ENCODE measurements around the gene IGF1R.
"Not testable (repeated sequence)": the region's sequence is repeated elsewhere in the genome, so short reads cannot be mapped to it uniquely, and the experiment has no call there.

The IGF1R gene

DNA sequence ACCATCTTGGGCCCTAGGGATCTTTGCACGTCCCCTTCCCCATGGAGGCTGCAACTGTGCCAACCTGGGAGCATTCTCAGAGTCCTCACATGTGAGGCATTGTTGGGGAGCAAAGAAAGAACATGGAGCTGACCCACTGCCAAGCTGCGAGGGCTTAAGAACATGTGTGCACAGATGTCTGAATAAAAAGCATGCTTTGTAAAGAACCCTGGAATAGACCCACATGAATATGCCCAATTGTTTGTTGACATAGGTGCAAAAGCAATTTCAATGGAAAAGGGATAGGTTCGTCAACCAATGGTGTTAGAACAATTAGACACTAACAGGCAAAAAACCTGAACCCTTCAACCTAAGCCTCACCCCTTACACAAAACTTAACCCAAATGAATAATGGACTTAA is 349.9 kb downstream of the IGF1R start:
- no peak for DNase-seq (ENCODE audit: low spot score)

DNA sequence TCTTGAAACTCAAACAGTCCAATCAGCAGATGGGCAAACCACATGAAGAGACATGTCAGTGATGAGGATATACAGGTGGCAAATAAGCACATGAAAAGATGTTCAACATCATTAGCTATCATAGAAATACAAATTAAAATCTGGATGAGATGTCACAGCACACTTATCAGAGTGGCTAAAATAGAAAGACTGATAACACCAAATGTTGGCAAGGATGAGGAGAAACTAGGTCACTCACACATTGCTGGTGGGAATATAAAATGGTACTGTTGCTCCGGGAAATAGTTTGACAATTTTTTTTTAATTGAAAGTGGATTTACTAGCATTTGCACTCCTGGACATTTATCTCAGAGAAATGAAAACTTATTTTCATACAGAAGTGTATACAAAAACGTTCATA is 350.9 kb downstream of the IGF1R start:
- DNase-seq (ENCODE audit: low spot score) = no peak

DNA sequence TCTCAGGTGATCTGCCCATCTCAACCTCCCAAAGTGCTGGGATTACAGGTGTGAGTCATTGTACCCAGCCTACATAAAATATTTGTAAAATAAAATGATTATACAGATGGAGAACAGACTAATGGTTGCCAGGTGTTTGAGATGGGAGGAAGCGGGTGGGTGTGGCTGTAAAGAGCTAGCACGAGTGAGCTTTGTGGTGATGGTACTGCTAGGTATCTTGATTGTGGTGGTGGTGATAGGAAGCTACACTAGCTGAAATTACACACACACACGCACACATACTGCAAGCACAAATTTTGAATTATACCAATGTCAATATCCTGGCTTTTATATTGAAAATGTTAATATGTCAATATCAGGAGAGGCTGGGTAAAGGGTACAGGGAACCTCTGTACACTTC is 353.9 kb downstream of the IGF1R start:
- DNase-seq (ENCODE audit: low spot score) = no peak

DNA sequence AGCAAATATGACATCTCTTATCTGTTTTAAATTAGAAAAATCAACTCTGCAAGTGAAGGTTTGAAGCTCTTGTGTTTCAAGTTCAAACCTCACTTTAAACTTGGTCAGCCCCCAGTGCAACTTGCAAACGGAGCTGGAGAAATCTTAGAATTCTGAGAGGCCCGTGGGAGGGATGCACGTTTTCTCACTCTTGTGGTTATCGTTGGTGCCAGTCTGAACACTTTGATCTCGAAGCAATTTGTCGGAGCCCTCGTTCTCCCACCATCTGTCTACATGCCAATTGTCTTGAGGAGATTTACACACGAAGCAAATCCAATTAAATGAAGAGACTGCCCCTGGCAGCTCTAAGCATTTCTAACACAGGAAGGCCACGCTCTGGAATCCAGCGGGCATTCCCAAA is 355.0 kb downstream of the IGF1R start:
- DNase-seq (ENCODE audit: low spot score) = not testable (repeated sequence)

DNA sequence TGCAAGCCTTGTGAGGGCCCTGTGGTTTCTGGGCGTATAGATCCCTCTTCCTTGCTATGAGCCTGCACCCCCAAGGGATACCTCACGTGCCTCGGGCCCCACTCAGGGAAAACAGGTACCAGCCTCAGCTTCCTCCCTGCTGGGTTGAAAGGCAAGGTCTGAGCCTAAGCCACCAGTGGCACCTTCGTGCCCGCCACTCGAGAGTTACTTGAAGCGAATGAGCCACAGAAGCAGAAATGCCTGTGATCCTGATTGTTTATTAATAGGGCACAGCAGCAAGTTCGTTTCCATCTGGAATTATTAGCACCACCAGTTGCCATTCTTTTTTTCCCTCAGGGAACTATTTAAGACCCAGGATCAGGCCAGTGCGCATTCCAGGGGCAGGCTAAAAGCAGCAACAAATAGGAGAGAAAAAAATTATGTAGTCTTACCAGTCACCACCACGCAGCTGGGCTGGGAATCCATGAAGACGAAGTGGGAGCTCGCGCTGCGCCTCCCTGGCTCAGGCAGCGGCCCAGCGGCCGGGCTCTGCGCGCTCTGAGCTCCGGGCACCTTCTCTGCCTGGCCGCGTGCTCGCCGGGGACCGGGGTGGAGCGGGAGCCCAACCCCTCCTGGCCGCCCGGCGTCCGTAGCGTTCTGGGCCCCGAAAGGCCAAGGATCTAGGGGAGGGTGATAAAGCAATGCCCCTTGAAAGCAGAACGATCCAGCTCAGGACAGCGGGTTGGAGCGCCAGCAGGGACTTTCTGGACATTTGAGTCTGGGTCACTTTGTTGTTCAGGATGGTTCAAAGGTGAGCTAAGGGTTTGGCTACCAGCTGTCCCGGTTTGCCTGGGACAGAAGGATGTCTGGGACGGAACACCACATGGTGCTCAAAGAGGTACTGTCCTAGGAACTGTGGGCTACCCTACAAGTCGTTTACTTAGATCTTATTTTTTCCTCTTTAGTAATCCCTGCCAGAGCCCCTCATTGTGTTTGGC is 356.9 kb downstream of the IGF1R start:
- not testable (repeated sequence) for DNase-seq (ENCODE audit: low spot score)

DNA sequence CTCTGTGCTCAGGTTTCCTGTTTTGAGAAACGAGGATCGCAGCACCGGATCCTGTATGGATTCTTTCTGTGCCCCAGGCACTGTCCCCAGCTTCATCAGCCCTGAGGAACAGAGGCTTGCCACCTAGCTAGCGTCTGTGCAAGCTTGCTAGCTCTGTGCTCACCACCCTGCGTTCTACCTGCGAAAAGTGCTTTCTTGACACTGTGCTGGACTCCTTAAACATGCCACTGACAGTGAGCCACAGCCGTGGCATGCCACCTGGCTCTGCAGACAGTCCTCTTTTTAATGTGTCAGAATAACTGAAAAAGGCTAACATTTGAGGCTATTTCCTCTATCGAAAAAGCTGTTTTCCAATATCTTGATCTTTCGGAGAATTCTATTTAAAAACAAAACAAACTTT is 357.8 kb downstream of the IGF1R start:
- DNase-seq (ENCODE audit: low spot score) = no peak

DNA sequence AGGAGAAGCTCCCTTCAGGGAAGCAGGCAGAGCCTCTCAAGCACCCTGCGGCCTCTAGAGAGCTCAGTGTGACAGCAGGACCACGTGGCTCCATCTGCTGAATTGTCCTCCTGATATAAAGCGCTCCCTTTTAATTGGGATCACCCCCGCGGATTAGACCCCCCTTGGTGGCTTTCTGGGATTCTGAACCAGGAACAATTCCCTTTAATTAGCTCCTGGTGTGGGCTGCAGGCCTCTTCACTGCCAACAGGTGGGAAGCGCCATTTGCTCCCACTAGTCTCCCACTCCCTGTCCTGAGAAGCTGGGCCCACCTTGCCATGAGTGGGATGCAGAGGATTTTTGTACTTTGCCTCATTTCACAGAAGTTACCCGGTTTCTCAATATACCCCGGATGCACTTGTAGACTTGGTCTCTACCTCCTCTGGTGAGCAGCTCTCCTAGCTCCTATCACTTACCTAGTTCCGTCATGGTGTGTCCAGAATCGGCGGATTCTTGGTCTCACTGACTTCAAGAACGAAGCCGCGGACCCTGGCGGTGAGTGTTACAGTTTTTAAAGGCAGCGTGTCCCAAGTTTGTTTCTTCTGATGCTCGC is 358.7 kb downstream of the IGF1R start:
- DNase-seq (ENCODE audit: low spot score) = no peak

DNA sequence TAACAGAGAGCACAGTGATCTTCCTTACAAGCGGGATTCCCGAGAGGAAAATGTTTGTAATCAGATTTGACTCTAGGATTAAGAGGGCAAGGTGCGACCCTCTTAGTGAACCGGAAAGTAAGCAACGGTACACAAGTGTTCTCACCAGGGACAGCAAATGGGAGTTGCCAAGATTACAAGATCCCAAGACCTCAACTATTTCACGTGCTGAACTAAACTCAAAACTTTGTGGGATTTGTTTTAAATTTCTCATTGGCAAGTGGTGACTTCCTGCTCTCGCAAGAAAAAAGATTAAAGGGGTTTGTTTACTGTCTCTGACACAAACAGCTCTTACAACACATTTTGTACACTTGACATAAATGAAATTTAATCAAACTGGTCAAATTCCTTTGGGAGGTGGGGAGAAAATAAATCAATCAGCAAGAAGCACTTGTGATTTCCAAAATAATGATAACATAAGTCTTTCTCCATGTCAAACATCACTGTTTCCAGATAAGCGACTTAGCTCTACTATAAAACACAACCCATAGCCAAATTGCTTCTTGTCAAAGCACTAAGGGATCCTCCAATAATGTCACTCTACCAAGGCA is 361.5 kb downstream of the IGF1R start:
- DNase-seq (ENCODE audit: low spot score) = no peak

DNA sequence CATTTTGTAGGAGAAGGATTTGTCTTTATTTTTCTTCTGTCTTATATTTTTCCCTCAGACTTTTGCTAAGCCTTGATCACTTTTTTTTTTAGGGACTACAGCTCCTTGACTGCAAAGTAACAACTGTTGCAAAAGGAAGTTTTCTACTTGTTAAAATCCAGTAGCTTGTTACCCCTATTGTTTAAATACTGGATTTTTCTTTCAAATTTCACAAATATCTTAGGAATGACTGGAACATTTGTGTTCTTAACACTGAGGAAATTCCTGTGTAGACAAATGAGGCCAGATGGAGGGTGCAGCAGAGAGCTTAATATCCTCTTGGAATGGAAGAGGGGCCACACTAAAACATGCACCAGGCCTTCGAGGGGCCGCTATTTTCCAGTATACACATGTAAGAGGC is 362.4 kb downstream of the IGF1R start:
- DNase-seq (ENCODE audit: low spot score) = no peak

All from HuH-7.5 (cell line).